Measurements from ENCODE around the gene S1PR5. TPM values are rescaled to one million over a fixed set of nuclear protein-coding genes. Genes with fewer than 3 reads are reported as not detected.

The S1PR5 gene
- total RNA-seq, 1 experiment from 2014 or later, result 4.4 TPM

DNA sequence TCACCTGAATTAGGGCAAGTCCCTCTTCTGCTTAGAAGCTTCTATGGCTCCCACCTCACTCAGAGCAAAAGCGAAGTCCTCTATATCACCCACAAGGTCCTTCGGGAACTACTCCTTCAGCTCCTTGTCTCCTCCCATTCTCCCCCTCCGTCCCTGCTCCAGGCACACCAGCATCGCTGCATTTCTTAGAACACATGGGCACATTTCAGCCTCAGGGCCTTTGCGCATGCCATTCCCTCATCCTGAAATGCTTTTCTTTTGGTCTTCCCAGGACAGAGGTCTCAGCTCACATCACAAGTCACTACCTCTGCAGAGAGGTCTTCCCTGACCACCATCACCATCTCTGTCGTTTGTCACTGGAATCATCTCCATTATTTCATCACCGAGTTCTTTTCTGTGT is 4.0 kb downstream of the S1PR5 start:
- Histone ChIP-seq H3K9me3 (ENCODE audit: control insufficient read depth in 1 of 2, insufficient read depth in 1 of 2, low read depth in 1 of 2, low read length in 2 of 2) (no peaks in the 10 kb centered on the region), H3K4me1 (ENCODE audit: control insufficient read depth in 1 of 2, insufficient read depth in 2 of 2, low read length in 2 of 2) (peaks cover 15 to 37% of the 10 kb centered on the region in 2 experiments; a peak in 3 of 4 replicates), H3K4me2 (ENCODE audit: low read length) (no peak overlapping the region), H3K27me3 (ENCODE audit: insufficient read depth, low read length) (no peaks in the 10 kb centered on the region), H3K4me3 (replicated peaks in 1 of 2; ENCODE audit: low read depth in 1 of 2, low read length in 2 of 2) (no peak overlapping the region), H3K9ac (ENCODE audit: low read length) (no peak overlapping the region), H2AFZ (ENCODE audit: low read depth, low read length, poor library complexity, severe bottlenecking) (no peak overlapping the region), H3K9me2 (ENCODE audit: insufficient read depth) (no peaks in the 10 kb centered on the region), H4K20me1 (ENCODE audit: insufficient read depth) (no peaks in the 10 kb centered on the region), H3K36me3 (ENCODE audit: control insufficient read depth in 1 of 2, insufficient read depth in 2 of 2, low read length in 2 of 2) (no peaks in the 10 kb centered on the region), H3K79me2 (ENCODE audit: insufficient read depth, low read length) (no peaks in the 10 kb centered on the region), H3K27ac (ENCODE audit: low read depth, low read length) (no peak overlapping the region)
- CTCF ChIA-PET, result interaction anchor here (0.6 kb wide), 1 partner anchor 20 kb away, joined by 3 read pairs; no protein-coding TSS in a partner anchor
- ATAC-seq (no peak), DNase-seq (ENCODE audit: low read depth, low spot score) (no peak)
- no peak for TF ChIP-seq ZNF274 (IDR thresholded peaks at IDR 0.05; ENCODE audit: low read depth, low read length)
- no peak for TF ChIP-seq EZH2phosphoT487 (IDR thresholded peaks at IDR 0.05; ENCODE audit: borderline replicate concordance)
- TF ChIP-seq SP1 (IDR thresholded peaks at IDR 0.05; ENCODE audit: low read depth), result no peak
- TF ChIP-seq POLR2A (IDR thresholded peaks at IDR 0.05; ENCODE audit: borderline replicate concordance, extremely low read depth, insufficient read depth, insufficient read length), result no peak
- no peak for TF ChIP-seq SIN3A (IDR thresholded peaks at IDR 0.05; ENCODE audit: low read depth)
- TF ChIP-seq, protein P1, sequence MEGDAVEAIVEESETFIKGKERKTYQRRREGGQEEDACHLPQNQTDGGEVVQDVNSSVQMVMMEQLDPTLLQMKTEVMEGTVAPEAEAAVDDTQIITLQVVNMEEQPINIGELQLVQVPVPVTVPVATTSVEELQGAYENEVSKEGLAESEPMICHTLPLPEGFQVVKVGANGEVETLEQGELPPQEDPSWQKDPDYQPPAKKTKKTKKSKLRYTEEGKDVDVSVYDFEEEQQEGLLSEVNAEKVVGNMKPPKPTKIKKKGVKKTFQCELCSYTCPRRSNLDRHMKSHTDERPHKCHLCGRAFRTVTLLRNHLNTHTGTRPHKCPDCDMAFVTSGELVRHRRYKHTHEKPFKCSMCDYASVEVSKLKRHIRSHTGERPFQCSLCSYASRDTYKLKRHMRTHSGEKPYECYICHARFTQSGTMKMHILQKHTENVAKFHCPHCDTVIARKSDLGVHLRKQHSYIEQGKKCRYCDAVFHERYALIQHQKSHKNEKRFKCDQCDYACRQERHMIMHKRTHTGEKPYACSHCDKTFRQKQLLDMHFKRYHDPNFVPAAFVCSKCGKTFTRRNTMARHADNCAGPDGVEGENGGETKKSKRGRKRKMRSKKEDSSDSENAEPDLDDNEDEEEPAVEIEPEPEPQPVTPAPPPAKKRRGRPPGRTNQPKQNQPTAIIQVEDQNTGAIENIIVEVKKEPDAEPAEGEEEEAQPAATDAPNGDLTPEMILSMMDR (IDR thresholded peaks at IDR 0.05 in 2 of 3, conservative IDR thresholded peaks at IDR 0.05 in 1 of 3; ENCODE audit: borderline replicate concordance in 1 of 3, insufficient read depth in 1 of 3, low read depth in 2 of 3, low read length in 2 of 3), result no peak
- TF ChIP-seq, protein P2, sequence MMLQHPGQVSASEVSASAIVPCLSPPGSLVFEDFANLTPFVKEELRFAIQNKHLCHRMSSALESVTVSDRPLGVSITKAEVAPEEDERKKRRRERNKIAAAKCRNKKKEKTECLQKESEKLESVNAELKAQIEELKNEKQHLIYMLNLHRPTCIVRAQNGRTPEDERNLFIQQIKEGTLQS (IDR thresholded peaks at IDR 0.05), result no peak
- no peak for TF ChIP-seq ELF1 (IDR thresholded peaks at IDR 0.05; ENCODE audit: borderline replicate concordance, low read depth)
- TF ChIP-seq FOSL1 (IDR thresholded peaks at IDR 0.05; ENCODE audit: low read depth), result no peak
- no peak for TF ChIP-seq SRF (IDR thresholded peaks at IDR 0.05; ENCODE audit: low read depth)
- TF ChIP-seq TCF7L2 (IDR thresholded peaks at IDR 0.05; ENCODE audit: borderline replicate concordance, extremely low read depth, insufficient read depth, insufficient read length), result no peak
- TF ChIP-seq YY1 (IDR thresholded peaks at IDR 0.05; ENCODE audit: extremely low read depth, insufficient replicate concordance, low read depth, low read length), result no peak
- TF ChIP-seq, protein P3, sequence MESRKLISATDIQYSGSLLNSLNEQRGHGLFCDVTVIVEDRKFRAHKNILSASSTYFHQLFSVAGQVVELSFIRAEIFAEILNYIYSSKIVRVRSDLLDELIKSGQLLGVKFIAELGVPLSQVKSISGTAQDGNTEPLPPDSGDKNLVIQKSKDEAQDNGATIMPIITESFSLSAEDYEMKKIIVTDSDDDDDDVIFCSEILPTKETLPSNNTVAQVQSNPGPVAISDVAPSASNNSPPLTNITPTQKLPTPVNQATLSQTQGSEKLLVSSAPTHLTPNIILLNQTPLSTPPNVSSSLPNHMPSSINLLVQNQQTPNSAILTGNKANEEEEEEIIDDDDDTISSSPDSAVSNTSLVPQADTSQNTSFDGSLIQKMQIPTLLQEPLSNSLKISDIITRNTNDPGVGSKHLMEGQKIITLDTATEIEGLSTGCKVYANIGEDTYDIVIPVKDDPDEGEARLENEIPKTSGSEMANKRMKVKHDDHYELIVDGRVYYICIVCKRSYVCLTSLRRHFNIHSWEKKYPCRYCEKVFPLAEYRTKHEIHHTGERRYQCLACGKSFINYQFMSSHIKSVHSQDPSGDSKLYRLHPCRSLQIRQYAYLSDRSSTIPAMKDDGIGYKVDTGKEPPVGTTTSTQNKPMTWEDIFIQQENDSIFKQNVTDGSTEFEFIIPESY (IDR thresholded peaks at IDR 0.05; ENCODE audit: extremely low read depth, insufficient replicate concordance, low read length), result no peak
- TF ChIP-seq POLR2AphosphoS5 (IDR thresholded peaks at IDR 0.05; ENCODE audit: low read depth, low read length), result no peak
- RAD21 ChIA-PET (ENCODE audit: low non-redundant PET in 1 of 2, low total read pairs in 2 of 2, uncharacterized antibody in 2 of 2, unreplicated experiment in 2 of 2), result no interaction called here
- intact Hi-C loops (cut with micrococcal nuclease), result no loop called here
- BruUV-seq (replicated peaks), result no TSS peak
- POLR2A ChIA-PET, result interaction anchor here (0.9 kb wide), 1 partner anchor 9 kb away, joined by 3 read pairs; no protein-coding TSS in a partner anchor

Measured in HCT116 (cell line).